ENCODE data around the gene C7orf25.
"Not testable (repeated sequence)": the region's sequence is repeated elsewhere in the genome, so short reads cannot be mapped to it uniquely, and the experiment has no call there.

The C7orf25 gene

DNA sequence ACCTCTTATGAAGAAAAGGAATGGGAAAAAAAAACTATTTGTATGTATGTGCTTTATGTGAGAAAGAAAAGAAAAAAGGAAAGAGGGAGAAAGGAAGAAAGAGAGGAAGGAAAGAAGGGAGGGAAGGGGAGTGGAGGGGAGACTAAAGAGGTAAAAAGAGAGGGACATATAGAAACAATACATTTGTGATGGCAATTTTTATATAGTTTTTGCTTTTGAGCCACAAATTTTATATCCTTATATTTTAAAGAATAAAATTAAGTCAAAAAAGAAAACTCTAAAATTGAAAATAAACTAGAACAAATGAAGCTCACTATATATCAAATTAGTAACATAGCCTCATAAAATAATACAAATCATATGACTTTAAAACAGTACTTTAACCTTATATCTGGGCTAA lies 11.0 kb downstream of the C7orf25 start:
- TF ChIP-seq, protein P1, sequence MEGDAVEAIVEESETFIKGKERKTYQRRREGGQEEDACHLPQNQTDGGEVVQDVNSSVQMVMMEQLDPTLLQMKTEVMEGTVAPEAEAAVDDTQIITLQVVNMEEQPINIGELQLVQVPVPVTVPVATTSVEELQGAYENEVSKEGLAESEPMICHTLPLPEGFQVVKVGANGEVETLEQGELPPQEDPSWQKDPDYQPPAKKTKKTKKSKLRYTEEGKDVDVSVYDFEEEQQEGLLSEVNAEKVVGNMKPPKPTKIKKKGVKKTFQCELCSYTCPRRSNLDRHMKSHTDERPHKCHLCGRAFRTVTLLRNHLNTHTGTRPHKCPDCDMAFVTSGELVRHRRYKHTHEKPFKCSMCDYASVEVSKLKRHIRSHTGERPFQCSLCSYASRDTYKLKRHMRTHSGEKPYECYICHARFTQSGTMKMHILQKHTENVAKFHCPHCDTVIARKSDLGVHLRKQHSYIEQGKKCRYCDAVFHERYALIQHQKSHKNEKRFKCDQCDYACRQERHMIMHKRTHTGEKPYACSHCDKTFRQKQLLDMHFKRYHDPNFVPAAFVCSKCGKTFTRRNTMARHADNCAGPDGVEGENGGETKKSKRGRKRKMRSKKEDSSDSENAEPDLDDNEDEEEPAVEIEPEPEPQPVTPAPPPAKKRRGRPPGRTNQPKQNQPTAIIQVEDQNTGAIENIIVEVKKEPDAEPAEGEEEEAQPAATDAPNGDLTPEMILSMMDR (IDR thresholded peaks at IDR 0.05; ENCODE audit: borderline replicate concordance, insufficient read depth, low read depth, low read length), result no peak
- no peak overlapping the region for H3K4me3 ChIP-seq (ENCODE audit: low read depth, low read length)

DNA sequence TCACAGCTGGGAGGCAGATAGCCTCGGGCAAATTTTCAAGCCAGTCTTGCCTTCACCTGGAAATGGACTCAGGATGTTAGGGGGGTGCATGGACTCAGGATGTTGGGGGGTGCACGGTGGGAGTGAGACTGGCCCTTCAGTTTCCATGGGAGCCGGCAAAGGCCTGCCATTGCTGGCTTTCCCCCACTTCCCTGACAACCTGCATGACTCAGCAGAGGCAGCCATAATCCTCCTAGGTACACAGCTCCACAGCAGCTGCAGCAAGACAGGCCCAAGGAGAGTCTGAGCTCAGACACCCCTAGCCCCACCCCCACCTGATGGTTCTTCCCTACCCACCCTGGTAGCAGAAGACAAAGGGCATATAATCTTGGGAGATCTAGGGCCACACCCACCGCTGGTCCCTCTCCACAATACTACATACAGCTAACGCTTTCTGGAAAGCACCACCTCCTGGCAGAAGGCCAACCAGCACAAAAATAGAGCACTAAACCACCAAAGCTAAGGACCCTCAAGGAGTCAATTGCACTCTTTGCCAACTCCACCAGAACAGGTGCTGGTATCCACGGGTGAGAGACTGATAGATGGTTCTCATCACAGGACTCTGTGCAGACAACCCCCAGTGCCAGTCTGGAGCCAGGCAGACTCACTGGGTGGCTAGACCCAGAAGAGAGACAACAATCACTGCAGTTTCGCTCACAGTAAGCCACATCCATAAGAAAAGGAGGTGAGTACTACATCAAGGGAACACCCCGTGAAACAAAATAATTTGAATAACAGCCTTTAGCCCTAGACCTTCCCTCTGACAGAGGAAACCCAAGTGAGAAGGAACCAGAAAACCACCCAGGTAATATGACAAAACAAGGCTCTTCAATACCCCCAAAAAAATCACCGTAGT lies 18.3 kb downstream of the C7orf25 start:
- TF ChIP-seq, protein P1 (IDR thresholded peaks at IDR 0.05; ENCODE audit: borderline replicate concordance, insufficient read depth, low read depth, low read length), result no peak
- no peak overlapping the region for H3K4me3 ChIP-seq (ENCODE audit: low read depth, low read length)

DNA sequence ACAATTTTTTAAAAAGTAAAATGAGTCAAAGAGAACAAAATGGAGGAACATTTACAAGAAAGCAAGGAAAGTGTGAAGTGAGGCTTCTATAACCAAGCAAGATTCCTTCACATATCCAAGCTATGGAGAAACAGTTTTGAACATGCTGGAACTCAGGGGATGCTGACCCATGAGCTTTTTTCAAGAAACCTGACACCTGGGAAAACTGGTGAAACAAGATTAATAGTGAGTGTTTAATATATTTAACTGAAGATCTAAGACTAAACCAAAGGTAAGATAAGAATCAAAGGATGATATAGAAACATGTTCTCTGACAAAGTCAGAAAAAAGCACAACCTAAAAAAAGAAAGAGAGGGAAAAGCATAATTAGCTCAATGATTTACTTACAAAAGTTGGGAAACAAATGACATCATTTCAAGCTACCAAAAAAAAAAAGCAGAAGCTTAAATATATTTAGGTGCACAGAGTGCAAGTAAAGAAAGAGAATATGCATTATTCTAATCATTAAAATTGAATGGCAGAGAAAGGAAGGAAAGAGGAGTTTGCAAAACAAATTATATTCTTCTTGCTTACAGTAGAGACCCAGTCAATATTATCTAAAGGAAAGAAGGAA lies 24.9 kb downstream of the C7orf25 start:
- H3K4me3 ChIP-seq (ENCODE audit: low read depth, low read length), result no peak overlapping the region
- TF ChIP-seq, protein P1 (IDR thresholded peaks at IDR 0.05; ENCODE audit: borderline replicate concordance, insufficient read depth, low read depth, low read length), result no peak

DNA sequence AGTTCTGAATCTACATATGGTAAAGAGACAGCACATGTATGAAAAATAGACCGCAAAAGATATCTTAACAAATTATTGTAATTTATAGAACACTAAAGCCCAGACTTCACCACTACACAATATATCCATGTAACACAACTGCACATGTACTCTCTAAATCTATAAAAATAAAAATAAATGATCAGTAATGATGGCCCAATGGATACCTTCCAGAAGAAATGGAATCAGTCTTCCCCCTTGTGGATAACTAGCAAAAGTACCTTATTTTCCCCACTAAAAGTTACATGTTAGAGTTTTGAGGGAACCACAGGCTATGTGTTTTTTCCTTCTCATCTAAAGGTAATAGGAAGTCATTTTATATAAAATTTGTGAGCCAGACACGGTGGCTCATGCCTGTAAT lies 25.7 kb downstream of the C7orf25 start:
- no peak overlapping the region for H3K4me3 ChIP-seq (ENCODE audit: low read depth, low read length)

DNA sequence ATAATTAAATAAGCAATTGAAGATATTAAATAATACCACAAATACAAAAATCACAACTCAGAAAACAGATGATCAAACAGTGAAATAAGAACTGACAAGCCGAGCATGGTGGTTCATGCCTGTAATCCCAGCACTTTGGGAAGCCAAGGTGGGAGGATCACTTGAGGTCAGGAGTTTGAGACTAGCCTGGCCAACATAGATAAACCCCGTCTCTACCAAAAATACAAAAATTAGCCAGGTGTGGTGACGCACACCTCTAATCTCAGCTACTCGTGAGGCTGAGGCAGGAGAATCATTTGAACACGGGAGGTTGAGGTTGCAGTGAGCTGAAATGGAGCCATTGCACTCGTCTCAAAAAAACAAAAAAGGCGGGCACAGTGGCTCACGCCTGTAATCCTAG lies 26.7 kb downstream of the C7orf25 start:
- not testable (repeated sequence) for H3K4me3 ChIP-seq (ENCODE audit: low read depth, low read length)

More for the DNA sequence above, 25.7 kb downstream of the C7orf25 start:
- TF ChIP-seq, protein P1 (IDR thresholded peaks at IDR 0.05; ENCODE audit: borderline replicate concordance, insufficient read depth, low read depth, low read length), result no peak

DNA sequence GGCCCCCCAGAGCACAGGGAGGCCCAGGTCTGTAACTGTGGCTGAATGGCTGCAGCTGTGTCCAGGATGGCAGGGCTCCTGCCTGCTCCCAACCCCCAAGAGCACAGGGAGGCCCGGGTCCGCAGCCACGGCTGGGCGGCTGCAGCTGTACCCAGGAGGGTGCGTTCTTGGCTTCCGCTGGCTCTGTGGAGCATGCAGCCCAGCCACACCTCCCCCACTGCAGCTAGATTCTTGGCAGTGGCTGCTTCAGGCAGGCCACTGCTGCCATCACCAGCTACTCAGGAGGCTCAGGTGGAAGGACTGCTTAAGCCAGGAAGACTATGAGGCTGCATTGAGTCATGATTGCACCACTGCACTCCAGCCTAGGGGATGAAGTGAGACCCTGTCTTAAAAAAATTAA lies 27.9 kb downstream of the C7orf25 start:
- H3K4me3 ChIP-seq (ENCODE audit: low read depth, low read length), result no peak overlapping the region
- TF ChIP-seq, protein P1 (IDR thresholded peaks at IDR 0.05; ENCODE audit: borderline replicate concordance, insufficient read depth, low read depth, low read length), result no peak

DNA sequence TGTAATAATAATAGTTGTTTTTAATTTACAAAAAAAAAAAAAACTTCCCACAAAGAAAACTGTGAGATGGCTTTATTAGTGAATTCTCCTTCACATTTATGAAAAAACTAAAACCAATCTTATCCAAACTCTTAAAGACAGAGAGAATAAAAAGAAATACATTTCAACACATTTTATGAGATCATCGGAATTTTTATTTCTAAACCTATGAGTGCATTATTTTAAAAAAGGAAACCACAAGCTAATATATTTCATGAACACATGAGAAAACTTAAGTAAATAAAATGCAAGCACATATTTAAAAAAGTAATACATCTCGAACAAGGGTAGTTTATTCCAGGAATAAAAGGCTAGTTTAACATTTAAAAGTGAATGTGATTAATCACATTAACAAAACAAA lies 31.5 kb downstream of the C7orf25 start:
- TF ChIP-seq, protein P1 (IDR thresholded peaks at IDR 0.05; ENCODE audit: borderline replicate concordance, insufficient read depth, low read depth, low read length), result no peak
- no peak overlapping the region for H3K4me3 ChIP-seq (ENCODE audit: low read depth, low read length)
